ENCODE measurements around the gene CSMD2. TPM values are rescaled to one million over a fixed set of nuclear protein-coding genes. Genes with fewer than 3 reads are reported as not detected.

The CSMD2 gene
- total and polyA plus RNA-seq, 4 experiments from 2014 or later = not detected

DNA sequence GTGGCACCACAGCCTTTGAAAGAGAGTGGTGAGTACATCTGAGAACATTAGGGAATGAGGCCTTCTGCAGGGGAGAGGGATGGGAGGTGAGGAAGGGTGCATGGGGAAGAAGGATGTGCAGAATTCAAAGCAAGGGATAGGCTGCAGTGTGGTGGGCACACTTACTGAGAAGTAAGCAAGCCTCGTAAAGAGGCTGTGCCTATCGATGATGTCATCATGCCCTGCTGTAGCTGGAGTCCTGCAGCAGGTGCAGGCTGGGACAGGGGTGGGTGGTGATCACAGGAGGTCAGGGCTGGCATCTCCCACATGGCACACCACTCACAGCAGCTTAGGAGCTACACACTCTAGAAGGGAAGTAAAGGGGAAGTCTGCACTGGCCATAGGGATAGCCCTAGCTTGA is 676.4 kb downstream of the CSMD2 start:
- Mint-ChIP-seq H3K36me3 (peaks cover 57 to 85% of the 10 kb centered on the region in 2 donors), H3K27ac (no peak overlapping the region), H3K4me3 (no peak overlapping the region), H3K9me3 (peaks cover 0 to 37% (median 25%) of the 10 kb centered on the region in 8 donors), H3K4me1 (no peaks in the 10 kb centered on the region), H3K27me3 (no peaks in the 10 kb centered on the region)
- Histone ChIP-seq H3K9me3 (ENCODE audit: control insufficient read depth in 1 of 2, low read length in 2 of 2) (peaks cover 0 to 7% of the 10 kb centered on the region in 2 donors), H3K27me3 (ENCODE audit: insufficient read depth, low read length) (no peaks in the 10 kb centered on the region), H3K27ac (ENCODE audit: low read depth, low read length) (no peak overlapping the region), H3K4me3 (ENCODE audit: low read length in 2 of 2) (no peak overlapping the region), H3K4me1 (ENCODE audit: insufficient read depth, low read length) (no peaks in the 10 kb centered on the region), H3K36me3 (ENCODE audit: insufficient read depth, low read length) (peaks cover 5% of the 10 kb centered on the region)
- ChIA-PET POLR2A (ENCODE audit: partially characterized antibody) (no interaction called here), CTCF (ENCODE audit: partially characterized antibody) (interaction anchor here (1.6 kb wide), 1 partner anchor 17 kb away, joined by 3 read pairs; no protein-coding TSS in a partner anchor)
- intact Hi-C loops (cut with micrococcal nuclease) = no loop called here
- DNase-seq = no peak

- Histone ChIP-seq H3K27ac (ENCODE audit: low read depth, low read length) (no peak overlapping the region), H3K36me3 (ENCODE audit: insufficient read depth, low read length) (no peaks in the 10 kb centered on the region), H3K4me3 (ENCODE audit: low read length in 2 of 2) (no peak overlapping the region), H3K4me1 (ENCODE audit: insufficient read depth, low read length) (no peaks in the 10 kb centered on the region), H3K9me3 (ENCODE audit: control insufficient read depth in 1 of 2, low read length in 2 of 2) (no peaks in the 10 kb centered on the region), H3K27me3 (ENCODE audit: insufficient read depth, low read length) (no peaks in the 10 kb centered on the region)
- POLR2A ChIA-PET (ENCODE audit: partially characterized antibody) = no interaction called here
- Mint-ChIP-seq H3K27me3 (no peaks in the 10 kb centered on the region), H3K4me3 (no peak overlapping the region), H3K4me1 (peaks cover 0 to 7% (median 0%) of the 10 kb centered on the region in 4 donors), H3K36me3 (peaks cover 33 to 43% of the 10 kb centered on the region in 2 donors), H3K9me3 (peaks cover 0 to 21% (median 16%) of the 10 kb centered on the region in 8 donors), H3K27ac (no peak overlapping the region)
- CTCF ChIA-PET (ENCODE audit: partially characterized antibody) = no interaction called here
- intact Hi-C loops (cut with micrococcal nuclease) = no loop called here
- no peak for DNase-seq
Measured at GRCh38 chr1:33482412-33482811, 682.6 kb downstream of the CSMD2 start.

GRCh38 chr1:33477451-33477850 is 687.6 kb downstream of the CSMD2 start:
- Histone ChIP-seq H3K9me3 (ENCODE audit: control insufficient read depth in 1 of 2, low read length in 2 of 2) (no peaks in the 10 kb centered on the region), H3K27ac (ENCODE audit: low read depth, low read length) (no peak overlapping the region), H3K27me3 (ENCODE audit: insufficient read depth, low read length) (no peaks in the 10 kb centered on the region), H3K36me3 (ENCODE audit: insufficient read depth, low read length) (no peaks in the 10 kb centered on the region), H3K4me1 (ENCODE audit: insufficient read depth, low read length) (peaks cover 3% of the 10 kb centered on the region), H3K4me3 (ENCODE audit: low read length in 2 of 2) (no peak overlapping the region)
- no peaks in the 10 kb centered on the region for H3K27me3 Mint-ChIP-seq
- intact Hi-C loops (cut with micrococcal nuclease) = no loop called here
- H3K9me3 Mint-ChIP-seq = no peaks in the 10 kb centered on the region
- CTCF ChIA-PET (ENCODE audit: partially characterized antibody) = no interaction called here
- peaks cover 3 to 7% of the 10 kb centered on the region in 2 donors for H3K36me3 Mint-ChIP-seq
- DNase-seq = no peak
- POLR2A ChIA-PET (ENCODE audit: partially characterized antibody) = no interaction called here
- peaks cover 5 to 14% (median 13%) of the 10 kb centered on the region in 4 donors for H3K4me1 Mint-ChIP-seq
- no peak overlapping the region for H3K4me3 Mint-ChIP-seq
- H3K27ac Mint-ChIP-seq = peak overlapping the region in 1 of 7 donors; percentile 5

DNA sequence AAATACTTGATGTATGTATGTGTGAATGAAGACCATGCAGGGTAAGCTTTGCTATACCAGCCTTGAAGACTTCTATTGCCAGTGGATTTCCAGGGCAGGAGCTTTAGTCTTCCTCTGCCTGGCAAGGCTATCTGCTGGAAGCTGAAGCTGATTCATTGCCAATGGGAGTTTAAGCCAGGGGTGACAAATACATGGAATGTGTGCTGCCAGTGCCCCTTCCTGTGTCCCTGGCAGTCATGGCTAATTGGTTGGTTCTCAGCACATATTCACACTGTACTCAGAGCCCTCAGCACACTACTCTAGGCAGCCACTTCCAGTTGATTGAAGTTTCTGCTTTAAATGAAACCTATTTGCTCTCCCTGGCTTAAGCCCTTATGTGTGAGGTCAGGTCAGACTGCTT is 691.1 kb downstream of the CSMD2 start:
- Histone ChIP-seq H3K27ac (ENCODE audit: low read depth, low read length) (no peak overlapping the region), H3K4me1 (ENCODE audit: insufficient read depth, low read length) (peaks cover 17% of the 10 kb centered on the region), H3K36me3 (ENCODE audit: insufficient read depth, low read length) (no peaks in the 10 kb centered on the region), H3K9me3 (ENCODE audit: control insufficient read depth in 1 of 2, low read length in 2 of 2) (no peaks in the 10 kb centered on the region), H3K4me3 (ENCODE audit: low read length in 2 of 2) (no peak overlapping the region), H3K27me3 (ENCODE audit: insufficient read depth, low read length) (no peaks in the 10 kb centered on the region)
- Mint-ChIP-seq H3K27me3 (no peaks in the 10 kb centered on the region), H3K36me3 (no peaks in the 10 kb centered on the region), H3K27ac (peak overlapping the region in 5 of 7 donors; percentile 1 to 78 (median 16)), H3K4me1 (peaks cover 20 to 34% (median 29%) of the 10 kb centered on the region in 4 donors), H3K4me3 (peak overlapping the region in 2 of 8 donors; percentile 9 to 89), H3K9me3 (no peaks in the 10 kb centered on the region)
- DNase-seq = no peak
- ChIA-PET CTCF (ENCODE audit: partially characterized antibody) (interaction anchor here (1.6 kb wide), 1 partner anchor 178 kb away, joined by 4 read pairs; no protein-coding TSS in a partner anchor), POLR2A (ENCODE audit: partially characterized antibody) (no interaction called here)
- intact Hi-C loops (cut with micrococcal nuclease) = loop anchor here (5.0 kb wide), 1 partner anchor 347 kb away; no protein-coding TSS in a partner anchor

GRCh38 chr1:33472269-33472980 is 692.6 kb downstream of the CSMD2 start, which contains the start of gene ZSCAN20:
Gene ZSCAN20, plus strand, starts transcription at chr1:33472645. Its CDS starts 6,644 bp downstream, at chr1:33479289.
- peak; percentile 76 to 81 (median 77) for DNase-seq
- intact Hi-C loops (cut with micrococcal nuclease) = loop anchor here (5.0 kb wide), 1 partner anchor 345 kb away; no protein-coding TSS in a partner anchor
- H3K4me1 Mint-ChIP-seq = peaks cover 19 to 34% (median 27%) of the 10 kb centered on the region in 4 donors
- H3K9me3 Mint-ChIP-seq = no peaks in the 10 kb centered on the region
- no peaks in the 10 kb centered on the region for H3K36me3 Mint-ChIP-seq
- no peaks in the 10 kb centered on the region for H3K9me3 ChIP-seq (ENCODE audit: control insufficient read depth in 1 of 2, low read length in 2 of 2)
- no peaks in the 10 kb centered on the region for H3K27me3 ChIP-seq (ENCODE audit: insufficient read depth, low read length)
- H3K4me3 ChIP-seq (ENCODE audit: low read length in 2 of 2) = peak within 1 kb of the TSS; percentile 43 to 66
- H3K27ac Mint-ChIP-seq = peak within 1 kb of the TSS; percentile 72 to 96 (median 89)
- H3K4me1 ChIP-seq (ENCODE audit: insufficient read depth, low read length) = peaks cover 17% of the 10 kb centered on the region
- ChIA-PET POLR2A (ENCODE audit: partially characterized antibody) (interaction anchor here (1.1 kb wide), 1 partner anchor 345 kb away, joined by 3 read pairs; no protein-coding TSS in a partner anchor), CTCF (ENCODE audit: partially characterized antibody) (interaction anchor here (0.7 to 3.5 kb wide), 8 partner anchors 9 to 540 kb away, joined by 3 to 46 read pairs (median 5); no protein-coding TSS in a partner anchor)
- H3K27me3 Mint-ChIP-seq = no peaks in the 10 kb centered on the region
- no peaks in the 10 kb centered on the region for H3K36me3 ChIP-seq (ENCODE audit: insufficient read depth, low read length)
- peak within 1 kb of the TSS; percentile 87 to 99 (median 93) for H3K4me3 Mint-ChIP-seq
- peak within 1 kb of the TSS; percentile 53 for H3K27ac ChIP-seq (ENCODE audit: low read depth, low read length)

- Mint-ChIP-seq H3K27me3 (no peaks in the 10 kb centered on the region), H3K4me3 (peak overlapping the region in 5 of 8 donors; percentile 9 to 99 (median 47)), H3K36me3 (no peaks in the 10 kb centered on the region), H3K4me1 (peaks cover 19 to 34% (median 27%) of the 10 kb centered on the region in 4 donors), H3K9me3 (no peaks in the 10 kb centered on the region), H3K27ac (no peak overlapping the region)
- DNase-seq = no peak
- H3K4me3 ChIP-seq (ENCODE audit: low read length in 2 of 2) = peak overlapping the region in 1 of 2 donors; percentile 66
- no peaks in the 10 kb centered on the region for H3K27me3 ChIP-seq (ENCODE audit: insufficient read depth, low read length)
- ChIA-PET CTCF (ENCODE audit: partially characterized antibody) (interaction anchor here (0.7 to 3.5 kb wide), 15 partner anchors 10 to 539 kb away, joined by 3 to 46 read pairs (median 4); no protein-coding TSS in a partner anchor), POLR2A (ENCODE audit: partially characterized antibody) (interaction anchor here (1.1 kb wide), 1 partner anchor 344 kb away, joined by 3 read pairs; no protein-coding TSS in a partner anchor)
- no peaks in the 10 kb centered on the region for H3K9me3 ChIP-seq (ENCODE audit: control insufficient read depth in 1 of 2, low read length in 2 of 2)
- no peaks in the 10 kb centered on the region for H3K36me3 ChIP-seq (ENCODE audit: insufficient read depth, low read length)
- intact Hi-C loops (cut with micrococcal nuclease) = loop anchor here (5.0 kb wide), 1 partner anchor 344 kb away; no protein-coding TSS in a partner anchor
- peaks cover 17% of the 10 kb centered on the region for H3K4me1 ChIP-seq (ENCODE audit: insufficient read depth, low read length)
- peak overlapping the region; percentile 53 for H3K27ac ChIP-seq (ENCODE audit: low read depth, low read length)
Measured at GRCh38 chr1:33471416-33471815, 693.6 kb downstream of the CSMD2 start.

DNA sequence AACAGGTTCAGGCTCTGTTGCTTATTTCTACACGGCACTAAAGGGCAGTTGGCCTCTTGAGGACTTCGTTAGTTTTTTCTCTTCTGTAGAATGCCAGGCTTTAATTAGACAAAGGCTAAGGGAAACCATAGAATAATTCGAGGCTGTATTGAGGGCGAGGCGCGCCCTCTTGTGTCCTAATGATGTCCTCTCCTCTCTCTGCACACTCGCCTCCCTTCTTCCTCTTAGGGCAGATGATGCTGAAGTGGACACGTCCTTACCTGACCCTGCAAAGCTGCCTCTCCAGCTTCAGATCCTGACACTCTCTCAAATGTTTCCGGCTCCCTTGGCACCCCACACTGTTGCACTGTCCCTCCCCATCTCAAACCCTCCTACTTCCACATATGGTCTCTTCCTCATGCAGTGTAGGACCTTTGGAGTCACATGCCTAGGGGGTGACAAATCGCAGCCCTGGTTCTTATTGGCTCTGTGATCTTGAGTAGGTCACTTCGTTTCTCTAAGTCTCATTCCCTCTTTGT is 694.5 kb downstream of the CSMD2 start:
- POLR2A ChIA-PET (ENCODE audit: partially characterized antibody) = no interaction called here
- H3K27me3 Mint-ChIP-seq = no peaks in the 10 kb centered on the region
- H3K27ac Mint-ChIP-seq = peak overlapping the region in 2 of 7 donors; percentile 3 to 53

More for the DNA sequence above, 694.5 kb downstream of the CSMD2 start:
- intact Hi-C loops (cut with micrococcal nuclease) = loop anchor here (1.0 to 5.0 kb wide), 2 partner anchors 175 to 343 kb away; no protein-coding TSS in a partner anchor
- Histone ChIP-seq H3K36me3 (ENCODE audit: insufficient read depth, low read length) (no peaks in the 10 kb centered on the region), H3K9me3 (ENCODE audit: control insufficient read depth in 1 of 2, low read length in 2 of 2) (no peaks in the 10 kb centered on the region), H3K4me1 (ENCODE audit: insufficient read depth, low read length) (peaks cover 17% of the 10 kb centered on the region), H3K4me3 (ENCODE audit: low read length in 2 of 2) (no peak overlapping the region), H3K27me3 (ENCODE audit: insufficient read depth, low read length) (no peaks in the 10 kb centered on the region), H3K27ac (ENCODE audit: low read depth, low read length) (no peak overlapping the region)
- peaks cover 19 to 34% (median 27%) of the 10 kb centered on the region in 4 donors for H3K4me1 Mint-ChIP-seq
- H3K36me3 Mint-ChIP-seq = no peaks in the 10 kb centered on the region
- H3K4me3 Mint-ChIP-seq = peak overlapping the region in 5 of 8 donors; percentile 2 to 71 (median 29)
- H3K9me3 Mint-ChIP-seq = no peaks in the 10 kb centered on the region
- CTCF ChIA-PET (ENCODE audit: partially characterized antibody) = interaction anchor here (0.9 to 3.5 kb wide), 10 partner anchors 11 to 344 kb away, joined by 3 to 46 read pairs (median 4); no protein-coding TSS in a partner anchor
- DNase-seq = peak; percentile 48 to 60 (median 49)
